K562 (cell line): ENCODE measurements around the gene HNRNPDL. TPM values are rescaled to one million over a fixed set of nuclear protein-coding genes. Genes with fewer than 3 reads are reported as not detected.

ENCODE experiments used
- ARID1B ChIP-seq: fragments of 450-650 bp; IDR thresholded peaks from 2 replicates; pipeline ENCODE4 v1.6.1; 2016; ENCODE audit warnings: antibody characterized with exemption, mild to moderate bottlenecking, inconsistent platforms
- ATF7 ChIP-seq: fragments of 450-650 bp; IDR thresholded peaks from 2 replicates; pipeline ENCODE4 v1.7.1; 2014; ENCODE audit warnings: mild to moderate bottlenecking, moderate library complexity
- BMI1 ChIP-seq: fragments of 150-350 bp; IDR thresholded peaks from 2 replicates; pipeline ENCODE4 v1.6.1; 2014; ENCODE audit warnings: low read length
- CBX1 ChIP-seq: sonication (generic); IDR thresholded peaks from 2 replicates; pipeline ENCODE4 v1.6.1; 2016; ENCODE audit warnings: antibody characterized with exemption, low read depth, mild to moderate bottlenecking
- CCAR2 ChIP-seq: fragments of 200-400 bp; formaldehyde crosslinking; IDR thresholded peaks from 2 replicates; pipeline ENCODE4 v1.6.1; 2017; ENCODE audit warnings: mild to moderate bottlenecking, low read depth, low read length
- CREB1 ChIP-seq, 2 experiments: sonication (generic) in 1 of 2; formaldehyde crosslinking in 1 of 2; IDR thresholded peaks; 2 replicates each; pipeline versions ENCODE4 v1.6.1 to v1.8.0; 2012 to 2022; ENCODE audit warnings: inconsistent platforms in 1 of 2, mild to moderate bottlenecking in 1 of 2, missing genetic modification reagents in 1 of 2, moderate library complexity in 1 of 2
- FOXK2 ChIP-seq, 2 experiments: fragments of 450-650 bp; IDR thresholded peaks in 1 of 2; conservative IDR thresholded peaks in 1 of 2; 2 replicates each; pipeline ENCODE4 v1.6.1; 2016; ENCODE audit warnings: low read depth in 2 of 2, mild to moderate bottlenecking in 1 of 2
- HMG20B ChIP-seq: fragments of 250-450 bp; sonication (Bioruptor Pico); IDR thresholded peaks from 2 replicates; pipeline ENCODE4 v1.5.0; 2021; ENCODE audit warnings: mild to moderate bottlenecking
- MBD2 ChIP-seq: sonication (generic); IDR thresholded peaks from 2 replicates; pipeline ENCODE4 v1.6.1; 2016; ENCODE audit warnings: low read depth, borderline replicate concordance
- NFE2L1 ChIP-seq: fragments of 450-650 bp; IDR thresholded peaks from 2 replicates; pipeline ENCODE4 v1.6.1; 2016; ENCODE audit warnings: missing genetic modification characterization, low read depth, mild to moderate bottlenecking, missing compliant biosample characterization, moderate library complexity, borderline replicate concordance
- PCBP1 ChIP-seq: fragments of 200-400 bp; formaldehyde crosslinking; IDR thresholded peaks from 2 replicates; pipeline ENCODE4 v1.6.1; 2018; ENCODE audit warnings: mild to moderate bottlenecking, low read depth, low read length; ENCODE audit not compliant: poor library complexity, severe bottlenecking
- SRSF1 ChIP-seq: fragments of 200-400 bp; formaldehyde crosslinking; IDR thresholded peaks from 2 replicates; pipeline ENCODE4 v1.6.1; 2017; ENCODE audit warnings: mild to moderate bottlenecking, low read depth, low read length, moderate library complexity
- TAF9B ChIP-seq: fragments of 450-650 bp; IDR thresholded peaks from 2 replicates; pipeline ENCODE4 v1.6.1; 2018; ENCODE audit warnings: mild to moderate bottlenecking; ENCODE audit not compliant: partially characterized antibody
- TBL1XR1 ChIP-seq, 2 experiments: IDR thresholded peaks; 2 replicates each; pipeline ENCODE4 v1.6.1; 2012; ENCODE audit warnings: improper control_type of control experiment in 2 of 2, low read length in 2 of 2, mild to moderate bottlenecking in 1 of 2
- ZNF384 ChIP-seq: IDR thresholded peaks from 2 replicates; pipeline ENCODE4 v1.6.1; 2012; ENCODE audit warnings: low read depth, low read length, improper control_type of control experiment
- ZNF551 ChIP-seq: fragments of 250-450 bp; sonication (Bioruptor Pico); IDR thresholded peaks from 2 replicates; pipeline ENCODE4 v1.5.0; 2021; ENCODE audit warnings: mild to moderate bottlenecking, moderate library complexity
- polyA plus RNA-seq, 8 experiments: library from polyadenylated mRNA; depleted of rRNA in 4 of 8; stranded (reverse) in 5 of 8; unstranded in 3 of 8; fragments of >200 nt; fragmentation: Nextera tagmentation in 2 of 8; fragmentation: Illumina TruSeq in 1 of 8; extraction: Ambion mirVana in 2 of 8; extraction: Trizol in 1 of 8; gene quantifications; 2 replicates each; pipeline versions ENCODE4 v1.2.1 to v1.2.3, GENCODE V29; 2011 to 2014; ENCODE audit warnings: inconsistent platforms in 1 of 8, missing spikeins in 1 of 8
- total RNA-seq, 7 experiments: library from RNA; depleted of rRNA in 6 of 7; stranded (reverse); fragments of >200 nt in 6 of 7; fragmentation: Illumina TruSeq in 2 of 7; extraction: Trizol in 2 of 7; gene quantifications; 2 replicates each; pipeline versions ENCODE4 v1.2.1 to v1.2.3, GENCODE V29; 2011 to 2021; ENCODE audit warnings: low replicate concordance in 1 of 7
- TF ChIP-seq, protein P1 (sequence below): fragments of 250-450 bp; sonication (Bioruptor Pico); IDR thresholded peaks from 2 replicates; pipeline ENCODE4 v1.5.0; 2021
- TF ChIP-seq, protein P2 (sequence below): sonication (generic); formaldehyde crosslinking; IDR thresholded peaks from 2 replicates; pipeline ENCODE4 v1.9.0; 2022; ENCODE audit warnings: mild to moderate bottlenecking, missing genetic modification reagents
- TF ChIP-seq, protein P3 (sequence below): sonication (generic); formaldehyde crosslinking; IDR thresholded peaks from 2 replicates; pipeline ENCODE4 v1.5.0; 2020; ENCODE audit warnings: missing genetic modification reagents
- TF ChIP-seq, protein P4 (sequence below): fragments of 250-450 bp; sonication (Bioruptor Pico); IDR thresholded peaks from 2 replicates; pipeline ENCODE4 v1.9.0; 2021; ENCODE audit warnings: mild to moderate bottlenecking
- TF ChIP-seq, protein P5 (sequence below): fragments of 150-350 bp; conservative IDR thresholded peaks from 2 replicates; pipeline ENCODE4 v1.6.1; 2014; ENCODE audit warnings: low read length
- TF ChIP-seq, protein P6 (sequence below): fragments of 450-650 bp; formaldehyde crosslinking; conservative IDR thresholded peaks from 2 replicates; pipeline ENCODE4 v1.4.0; 2022; ENCODE audit warnings: mild to moderate bottlenecking, missing genetic modification characterization

The HNRNPDL gene
- total and polyA plus RNA-seq, 9 of the 15 experiments (the other 6 are each of a cell fraction or from before 2014, with no cell fraction given): 243 to 652 (median 351) TPM

DNA sequence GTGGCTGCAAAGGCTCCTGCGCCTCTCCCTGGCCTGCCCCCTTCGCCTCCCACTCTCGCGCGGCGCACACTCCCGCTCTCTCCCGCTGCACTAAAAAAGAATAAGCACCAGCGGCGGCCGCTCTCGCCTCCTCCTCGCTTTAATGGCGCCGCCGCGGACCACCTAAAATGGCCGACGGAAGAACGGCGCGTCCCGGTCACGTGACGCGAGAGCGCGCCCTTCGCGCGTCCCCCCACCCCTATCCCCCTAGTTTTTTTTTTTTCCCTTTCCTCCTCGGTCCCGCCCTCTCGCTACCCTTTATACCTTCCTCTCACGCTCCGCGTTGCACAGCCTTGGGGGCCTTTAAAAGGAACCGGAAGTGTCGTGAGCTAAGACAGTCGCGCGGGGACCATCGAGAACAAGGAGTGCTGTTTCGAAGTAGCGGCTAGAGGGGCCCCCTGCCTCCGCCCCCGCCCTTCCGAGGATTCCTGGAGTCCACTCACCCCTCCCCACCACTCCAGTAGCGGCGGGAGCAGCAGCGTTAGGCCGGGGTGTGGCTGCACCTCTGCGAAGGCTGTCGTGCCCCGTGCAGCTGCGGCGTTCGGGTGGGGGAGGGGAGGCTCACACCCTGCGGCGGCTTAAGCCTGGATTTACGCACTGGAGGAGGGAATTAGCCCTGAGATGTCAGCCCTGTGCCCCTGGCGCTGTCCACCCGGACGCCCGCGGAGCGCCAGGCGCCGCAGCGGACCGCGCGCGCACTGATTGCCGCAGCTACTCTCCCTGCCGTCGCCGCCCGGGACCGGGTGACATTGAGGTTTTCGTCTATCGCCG lies 56.2 kb downstream of the HNRNPDL start, which contains the start of gene HNRNPD (continued):
- TF ChIP-seq TBL1XR1 (IDR thresholded peaks at IDR 0.05; ENCODE audit: low read length in 2 of 2) (peak; percentile 9 to 62; a peak in 3 of 4 replicates), FOXK2 (conservative IDR thresholded peaks at IDR 0.05 in 1 of 2, IDR thresholded peaks at IDR 0.05 in 1 of 2; ENCODE audit: low read depth in 2 of 2) (peak; percentile 87 to 94), MBD2 (peak; percentile 55; the same call in 1 of the 2 replicates), CBX1 (peak; percentile 86), PCBP1 (peak; percentile 48), SRSF1 (no peak), TAF9B (peak; percentile 71), BMI1 (no peak), CREB1 (IDR thresholded peaks at IDR 0.05) (peak; percentile 78), CREB1 (CRISPR knock-in tag; IDR thresholded peaks at IDR 0.05) (peak; percentile 68), HMG20B (no peak), ARID1B (peak; percentile 61; the same call in 1 of the 2 replicates), NFE2L1 (tag) (no peak), ZNF384 (peak; percentile 100), ATF7 (peak; percentile 82), ZNF551 (no peak), CCAR2 (no peak)
- TF ChIP-seq, protein P1, sequence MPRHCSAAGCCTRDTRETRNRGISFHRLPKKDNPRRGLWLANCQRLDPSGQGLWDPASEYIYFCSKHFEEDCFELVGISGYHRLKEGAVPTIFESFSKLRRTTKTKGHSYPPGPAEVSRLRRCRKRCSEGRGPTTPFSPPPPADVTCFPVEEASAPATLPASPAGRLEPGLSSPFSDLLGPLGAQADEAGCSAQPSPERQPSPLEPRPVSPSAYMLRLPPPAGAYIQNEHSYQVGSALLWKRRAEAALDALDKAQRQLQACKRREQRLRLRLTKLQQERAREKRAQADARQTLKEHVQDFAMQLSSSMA: no peak
- TF ChIP-seq, protein P2, sequence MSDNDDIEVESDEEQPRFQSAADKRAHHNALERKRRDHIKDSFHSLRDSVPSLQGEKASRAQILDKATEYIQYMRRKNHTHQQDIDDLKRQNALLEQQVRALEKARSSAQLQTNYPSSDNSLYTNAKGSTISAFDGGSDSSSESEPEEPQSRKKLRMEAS: peak; percentile 78
- TF ChIP-seq, protein P3, sequence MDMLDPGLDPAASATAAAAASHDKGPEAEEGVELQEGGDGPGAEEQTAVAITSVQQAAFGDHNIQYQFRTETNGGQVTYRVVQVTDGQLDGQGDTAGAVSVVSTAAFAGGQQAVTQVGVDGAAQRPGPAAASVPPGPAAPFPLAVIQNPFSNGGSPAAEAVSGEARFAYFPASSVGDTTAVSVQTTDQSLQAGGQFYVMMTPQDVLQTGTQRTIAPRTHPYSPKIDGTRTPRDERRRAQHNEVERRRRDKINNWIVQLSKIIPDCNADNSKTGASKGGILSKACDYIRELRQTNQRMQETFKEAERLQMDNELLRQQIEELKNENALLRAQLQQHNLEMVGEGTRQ (CRISPR knock-in tag): peak; percentile 96
- TF ChIP-seq, protein P4, sequence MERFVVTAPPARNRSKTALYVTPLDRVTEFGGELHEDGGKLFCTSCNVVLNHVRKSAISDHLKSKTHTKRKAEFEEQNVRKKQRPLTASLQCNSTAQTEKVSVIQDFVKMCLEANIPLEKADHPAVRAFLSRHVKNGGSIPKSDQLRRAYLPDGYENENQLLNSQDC (CRISPR knock-in tag): peak; percentile 57
- TF ChIP-seq, protein P5, sequence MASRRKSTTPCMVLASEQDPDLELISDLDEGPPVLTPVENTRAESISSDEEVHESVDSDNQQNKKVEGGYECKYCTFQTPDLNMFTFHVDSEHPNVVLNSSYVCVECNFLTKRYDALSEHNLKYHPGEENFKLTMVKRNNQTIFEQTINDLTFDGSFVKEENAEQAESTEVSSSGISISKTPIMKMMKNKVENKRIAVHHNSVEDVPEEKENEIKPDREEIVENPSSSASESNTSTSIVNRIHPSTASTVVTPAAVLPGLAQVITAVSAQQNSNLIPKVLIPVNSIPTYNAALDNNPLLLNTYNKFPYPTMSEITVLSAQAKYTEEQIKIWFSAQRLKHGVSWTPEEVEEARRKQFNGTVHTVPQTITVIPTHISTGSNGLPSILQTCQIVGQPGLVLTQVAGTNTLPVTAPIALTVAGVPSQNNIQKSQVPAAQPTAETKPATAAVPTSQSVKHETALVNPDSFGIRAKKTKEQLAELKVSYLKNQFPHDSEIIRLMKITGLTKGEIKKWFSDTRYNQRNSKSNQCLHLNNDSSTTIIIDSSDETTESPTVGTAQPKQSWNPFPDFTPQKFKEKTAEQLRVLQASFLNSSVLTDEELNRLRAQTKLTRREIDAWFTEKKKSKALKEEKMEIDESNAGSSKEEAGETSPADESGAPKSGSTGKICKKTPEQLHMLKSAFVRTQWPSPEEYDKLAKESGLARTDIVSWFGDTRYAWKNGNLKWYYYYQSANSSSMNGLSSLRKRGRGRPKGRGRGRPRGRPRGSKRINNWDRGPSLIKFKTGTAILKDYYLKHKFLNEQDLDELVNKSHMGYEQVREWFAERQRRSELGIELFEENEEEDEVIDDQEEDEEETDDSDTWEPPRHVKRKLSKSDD: no peak
- TF ChIP-seq, protein P6, sequence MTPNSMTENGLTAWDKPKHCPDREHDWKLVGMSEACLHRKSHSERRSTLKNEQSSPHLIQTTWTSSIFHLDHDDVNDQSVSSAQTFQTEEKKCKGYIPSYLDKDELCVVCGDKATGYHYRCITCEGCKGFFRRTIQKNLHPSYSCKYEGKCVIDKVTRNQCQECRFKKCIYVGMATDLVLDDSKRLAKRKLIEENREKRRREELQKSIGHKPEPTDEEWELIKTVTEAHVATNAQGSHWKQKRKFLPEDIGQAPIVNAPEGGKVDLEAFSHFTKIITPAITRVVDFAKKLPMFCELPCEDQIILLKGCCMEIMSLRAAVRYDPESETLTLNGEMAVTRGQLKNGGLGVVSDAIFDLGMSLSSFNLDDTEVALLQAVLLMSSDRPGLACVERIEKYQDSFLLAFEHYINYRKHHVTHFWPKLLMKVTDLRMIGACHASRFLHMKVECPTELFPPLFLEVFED: peak; percentile 55; the same call in 1 of the 2 replicates
